K562 (cell line): Measurements from ENCODE around the gene ARSA. TPM values are rescaled to one million over a fixed set of nuclear protein-coding genes. Genes with fewer than 3 reads are reported as not detected.

Experiments used
- ATAC-seq: fragments of 200-7000 bp; cut with Tn5 transposase; 3 replicates; pipeline ENCODE4 v1.9.1; 2020; ENCODE audit warnings: moderate library complexity
- BruUV-seq: library from RNA; stranded (reverse); fragments of 400-500 nt; replicated peaks from 2 replicates; lab custom pipeline; 2021; lab: Mats Ljungman, UMichigan
- CTCF ChIA-PET: fragments of 300-600 bp; formaldehyde crosslinking; extraction: SDS; loops from one replicate; lab custom pipeline; 2021; ENCODE audit warnings: low intra/inter-chr PET ratio; lab: Yijun Ruan, JAX
- POLR2A ChIA-PET: fragments of 300-600, 350-650 bp; sonication (Branson Sonifier 250); formaldehyde crosslinking; extraction: SDS; loops from one replicate; lab custom pipeline; 2021; ENCODE audit warnings: antibody characterized with exemption, inconsistent platforms; lab: Yijun Ruan, JAX
- DNase-seq, 4 experiments: peaks; one replicate each; pipeline versions ENCODE4 v3.0.0 to v3.0.0-alpha.2; 2011 to 2018; ENCODE audit warnings: low spot score in 3 of 4, mixed read lengths in 3 of 4; ENCODE audit errors: extremely low read depth in 1 of 4
- FAIRE-seq: peaks from 2 replicates; lab custom pipeline; 2011; peaks lifted over from hg19 to GRCh38; lab: Jason Lieb, UNC
- H2AFZ ChIP-seq: 2 replicates; pipeline ENCODE4 v1.6.0; 2011; ENCODE audit warnings: low read depth, low read length, control low read depth, inconsistent platforms
- H3K27ac ChIP-seq: fragments of 200-600 bp; 3 replicates; pipeline ENCODE4 v1.8.0; 2011; ENCODE audit warnings: low read depth, mild to moderate bottlenecking, control low read depth, inconsistent platforms, low read length, moderate library complexity, mixed read lengths; ENCODE audit errors: extremely low read depth
- H3K27me3 ChIP-seq, 2 experiments: fragments of 300-600 bp in 1 of 2; 2 replicates in 1 of 2; 3 replicates in 1 of 2; pipeline versions ENCODE4 v1.6.0 to v1.8.0; 2011; ENCODE audit warnings: inconsistent platforms in 2 of 2, low read length in 2 of 2, mild to moderate bottlenecking in 1 of 2, mixed read lengths in 1 of 2, moderate library complexity in 1 of 2; ENCODE audit not compliant: control insufficient read depth in 2 of 2, insufficient read depth in 2 of 2
- H3K36me3 ChIP-seq: fragments of 300-600 bp; 3 replicates; pipeline ENCODE4 v1.8.0; 2011; ENCODE audit warnings: mild to moderate bottlenecking, low read length, inconsistent platforms; ENCODE audit not compliant: control insufficient read depth, insufficient read depth
- H3K4me1 ChIP-seq, 2 experiments: fragments of 200-600 bp in 1 of 2; replicated peaks in 1 of 2; 2 replicates in 1 of 2; 3 replicates in 1 of 2; pipeline versions ENCODE4 v1.5.1 to v1.8.0; 2011; ENCODE audit warnings: inconsistent platforms in 2 of 2, low read length in 2 of 2, mild to moderate bottlenecking in 1 of 2, mixed read lengths in 1 of 2, moderate library complexity in 1 of 2; ENCODE audit not compliant: control insufficient read depth in 2 of 2, insufficient read depth in 2 of 2
- H3K4me2 ChIP-seq: 2 replicates; pipeline ENCODE4 v1.6.1; 2011; ENCODE audit warnings: low read length, control low read depth, inconsistent platforms, mixed read lengths; ENCODE audit not compliant: insufficient read depth
- H3K4me3 ChIP-seq: fragments of 200-600 bp; sonication (generic), shearing (Covaris generic); 2 replicates; pipeline ENCODE4 v1.5.1; 2016; ENCODE audit warnings: control low read depth, inconsistent platforms
- H3K79me2 ChIP-seq: fragments of 200-600 bp; 3 replicates; pipeline ENCODE4 v1.8.0; 2011; ENCODE audit warnings: low read length, inconsistent platforms; ENCODE audit not compliant: control insufficient read depth, insufficient read depth
- H3K9ac ChIP-seq, 2 experiments: 2 replicates each; pipeline versions ENCODE4 v1.6.0 to v1.6.1; 2011; ENCODE audit warnings: low read depth in 2 of 2, low read length in 2 of 2, control low read depth in 1 of 2, inconsistent platforms in 1 of 2, mild to moderate bottlenecking in 1 of 2, mixed read lengths in 1 of 2; ENCODE audit not compliant: insufficient read depth in 1 of 2
- H3K9me1 ChIP-seq: one replicate; pipeline ENCODE4 v1.6.0; 2011; ENCODE audit warnings: inconsistent platforms, mild to moderate bottlenecking, low read length, moderate library complexity; ENCODE audit not compliant: control insufficient read depth, insufficient read depth
- H3K9me3 ChIP-seq: replicated peaks from 2 replicates; pipeline ENCODE4 v1.5.1; 2011; ENCODE audit warnings: low read depth, low read length, inconsistent platforms; ENCODE audit not compliant: control insufficient read depth, insufficient read depth
- H4K20me1 ChIP-seq: replicated peaks from 2 replicates; pipeline ENCODE4 v1.6.1; 2011; ENCODE audit warnings: low read length, inconsistent platforms, mixed read lengths; ENCODE audit not compliant: control insufficient read depth, insufficient read depth
- CBFB ChIP-seq: sonication (generic); formaldehyde crosslinking; IDR thresholded peaks from 2 replicates; pipeline ENCODE4 v1.4.0; 2020; ENCODE audit warnings: mild to moderate bottlenecking, missing genetic modification reagents
- CBX5 ChIP-seq: IDR thresholded peaks from 2 replicates; pipeline ENCODE4 v1.6.1; 2014; ENCODE audit warnings: low read depth, borderline replicate concordance
- DDX20 ChIP-seq: fragments of 450-650 bp; IDR thresholded peaks from 2 replicates; pipeline ENCODE4 v1.6.1; 2016; ENCODE audit warnings: missing genetic modification characterization, low read depth, mild to moderate bottlenecking, missing compliant biosample characterization, moderate library complexity
- HLTF ChIP-seq: fragments of 450-650 bp; IDR thresholded peaks from 2 replicates; pipeline ENCODE4 v1.6.1; 2016
- MEF2A ChIP-seq: IDR thresholded peaks from 2 replicates; pipeline ENCODE4 v1.6.1; 2011; ENCODE audit warnings: low read depth, mild to moderate bottlenecking, low read length, moderate library complexity; ENCODE audit not compliant: control insufficient read depth
- SAFB ChIP-seq: fragments of 200-400 bp; formaldehyde crosslinking; IDR thresholded peaks from 2 replicates; pipeline ENCODE4 v1.6.1; 2017; ENCODE audit warnings: low read depth, low read length, borderline replicate concordance
- TBL1XR1 ChIP-seq, 2 experiments: IDR thresholded peaks; 2 replicates each; pipeline ENCODE4 v1.6.1; 2012; ENCODE audit warnings: improper control_type of control experiment in 2 of 2, low read length in 2 of 2, mild to moderate bottlenecking in 1 of 2
- ZBTB17 ChIP-seq: fragments of 450-650 bp; formaldehyde crosslinking; IDR thresholded peaks from 2 replicates; pipeline ENCODE4 v1.4.0; 2020; ENCODE audit warnings: mild to moderate bottlenecking
- ZKSCAN8 ChIP-seq: fragments of 200-800 bp; sonication (Bioruptor generic); IDR thresholded peaks from 2 replicates; pipeline ENCODE4 v1.6.1; 2016; ENCODE audit warnings: missing genetic modification characterization, missing compliant biosample characterization
- WGBS: fragments of 100-300 bp; shearing (Covaris generic); methylation state at CpG from one replicate; pipeline ENCODE4 v1.1.6; 2016; ENCODE audit warnings: low coverage, mixed read lengths; ENCODE audit not compliant: insufficient coverage; ENCODE audit errors: missing lambda C conversion rate; 5-methylcytosine and 5-hydroxymethylcytosine counted together
- in situ Hi-C: fragments of 300-500 bp; cut with MboI; formaldehyde crosslinking; loops from 4 replicates; pipeline ENCODE4 v1.15.0; 2018; ENCODE audit warnings: inconsistent platforms, mixed read lengths
- intact Hi-C: fragments of 100-400 bp; cut with micrococcal nuclease; formaldehyde crosslinking; loops from 2 replicates; pipeline ENCODE4 v1.14.2; 2022
- polyA plus RNA-seq, 8 experiments: library from polyadenylated mRNA; depleted of rRNA in 4 of 8; stranded (reverse) in 5 of 8; unstranded in 3 of 8; fragments of >200 nt; fragmentation: Nextera tagmentation in 2 of 8; fragmentation: Illumina TruSeq in 1 of 8; extraction: Ambion mirVana in 2 of 8; extraction: Trizol in 1 of 8; gene quantifications; 2 replicates each; pipeline versions ENCODE4 v1.2.1 to v1.2.3, GENCODE V29; 2011 to 2014; ENCODE audit warnings: inconsistent platforms in 1 of 8, missing spikeins in 1 of 8
- total RNA-seq, 7 experiments: library from RNA; depleted of rRNA in 6 of 7; stranded (reverse); fragments of >200 nt in 6 of 7; fragmentation: Illumina TruSeq in 2 of 7; extraction: Trizol in 2 of 7; gene quantifications; 2 replicates each; pipeline versions ENCODE4 v1.2.1 to v1.2.3, GENCODE V29; 2011 to 2021; ENCODE audit warnings: low replicate concordance in 1 of 7
- TF ChIP-seq, protein P1 (sequence below): fragments of 450-650 bp; IDR thresholded peaks from 2 replicates; pipeline ENCODE4 v1.7.1; 2018; ENCODE audit warnings: mild to moderate bottlenecking, low read depth; ENCODE audit not compliant: partially characterized antibody
- TF ChIP-seq, protein P2 (sequence below): IDR thresholded peaks from 2 replicates; pipeline ENCODE4 v1.6.1; 2011; ENCODE audit warnings: borderline replicate concordance, low read depth, mild to moderate bottlenecking, moderate library complexity, low read length; ENCODE audit not compliant: insufficient read depth, poor library complexity, severe bottlenecking
- TF ChIP-seq, protein P3 (sequence below): fragments of 450-650 bp; IDR thresholded peaks from 2 replicates; pipeline ENCODE4 v1.6.1; 2016; ENCODE audit warnings: antibody characterized with exemption

ARSA gene
- total and polyA plus RNA-seq, 9 of the 15 experiments (the other 6 are each of a cell fraction or from before 2014, with no cell fraction given) = 0.32 to 10.9 (median 1.8) TPM; not detected in 1

DNA sequence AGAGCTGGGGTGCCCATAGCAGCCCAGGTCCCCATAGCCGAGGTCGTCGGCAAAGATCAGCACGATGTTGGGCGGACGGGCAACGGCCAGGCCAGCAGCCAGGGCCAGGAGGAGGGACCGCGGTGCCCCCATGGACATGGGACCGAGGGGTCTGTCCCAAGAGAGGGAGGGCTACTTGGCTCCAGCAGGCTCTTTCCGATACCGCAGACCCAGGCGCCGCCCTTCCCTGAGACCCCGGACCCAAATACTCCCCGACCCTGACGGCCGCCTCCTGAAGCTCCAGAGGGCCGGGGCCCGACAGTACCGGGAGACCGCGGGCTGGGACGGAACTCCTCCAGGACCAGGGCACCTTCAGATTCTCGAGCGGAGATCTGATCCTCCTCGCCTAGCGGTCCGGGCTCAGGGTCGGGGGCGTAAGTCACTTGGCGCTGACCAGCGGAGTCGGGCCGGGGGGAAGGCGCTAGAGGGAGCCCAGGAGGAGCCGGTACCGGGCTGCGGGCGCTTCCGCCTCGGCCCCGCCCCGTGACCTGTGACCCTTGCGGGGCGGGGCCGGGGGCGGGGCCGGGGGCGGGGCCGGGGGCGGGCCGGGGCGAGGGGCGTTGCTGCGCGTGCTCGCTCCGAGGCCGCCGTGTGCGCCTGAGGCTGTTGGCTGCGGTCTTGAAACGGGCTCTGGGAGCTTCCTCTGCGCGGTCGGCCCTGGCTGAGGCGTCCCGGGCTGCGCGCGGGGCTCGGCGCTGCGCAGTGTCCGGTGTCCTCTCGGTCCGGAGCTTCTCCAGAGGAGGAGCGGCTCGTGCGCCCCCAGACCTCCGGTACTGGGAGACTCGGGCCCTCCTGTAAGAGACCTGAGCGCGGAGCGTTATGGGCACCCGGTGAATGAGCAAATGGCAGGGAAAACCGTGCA lies at the start of gene ARSA (continued):
- TF ChIP-seq ZKSCAN8 (CRISPR knock-in tag) = no peak
- no peak for TF ChIP-seq CBFB (CRISPR knock-in tag)
- TF ChIP-seq, protein P1, sequence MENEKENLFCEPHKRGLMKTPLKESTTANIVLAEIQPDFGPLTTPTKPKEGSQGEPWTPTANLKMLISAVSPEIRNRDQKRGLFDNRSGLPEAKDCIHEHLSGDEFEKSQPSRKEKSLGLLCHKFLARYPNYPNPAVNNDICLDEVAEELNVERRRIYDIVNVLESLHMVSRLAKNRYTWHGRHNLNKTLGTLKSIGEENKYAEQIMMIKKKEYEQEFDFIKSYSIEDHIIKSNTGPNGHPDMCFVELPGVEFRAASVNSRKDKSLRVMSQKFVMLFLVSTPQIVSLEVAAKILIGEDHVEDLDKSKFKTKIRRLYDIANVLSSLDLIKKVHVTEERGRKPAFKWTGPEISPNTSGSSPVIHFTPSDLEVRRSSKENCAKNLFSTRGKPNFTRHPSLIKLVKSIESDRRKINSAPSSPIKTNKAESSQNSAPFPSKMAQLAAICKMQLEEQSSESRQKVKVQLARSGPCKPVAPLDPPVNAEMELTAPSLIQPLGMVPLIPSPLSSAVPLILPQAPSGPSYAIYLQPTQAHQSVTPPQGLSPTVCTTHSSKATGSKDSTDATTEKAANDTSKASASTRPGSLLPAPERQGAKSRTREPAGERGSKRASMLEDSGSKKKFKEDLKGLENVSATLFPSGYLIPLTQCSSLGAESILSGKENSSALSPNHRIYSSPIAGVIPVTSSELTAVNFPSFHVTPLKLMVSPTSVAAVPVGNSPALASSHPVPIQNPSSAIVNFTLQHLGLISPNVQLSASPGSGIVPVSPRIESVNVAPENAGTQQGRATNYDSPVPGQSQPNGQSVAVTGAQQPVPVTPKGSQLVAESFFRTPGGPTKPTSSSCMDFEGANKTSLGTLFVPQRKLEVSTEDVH = no peak

DNA sequence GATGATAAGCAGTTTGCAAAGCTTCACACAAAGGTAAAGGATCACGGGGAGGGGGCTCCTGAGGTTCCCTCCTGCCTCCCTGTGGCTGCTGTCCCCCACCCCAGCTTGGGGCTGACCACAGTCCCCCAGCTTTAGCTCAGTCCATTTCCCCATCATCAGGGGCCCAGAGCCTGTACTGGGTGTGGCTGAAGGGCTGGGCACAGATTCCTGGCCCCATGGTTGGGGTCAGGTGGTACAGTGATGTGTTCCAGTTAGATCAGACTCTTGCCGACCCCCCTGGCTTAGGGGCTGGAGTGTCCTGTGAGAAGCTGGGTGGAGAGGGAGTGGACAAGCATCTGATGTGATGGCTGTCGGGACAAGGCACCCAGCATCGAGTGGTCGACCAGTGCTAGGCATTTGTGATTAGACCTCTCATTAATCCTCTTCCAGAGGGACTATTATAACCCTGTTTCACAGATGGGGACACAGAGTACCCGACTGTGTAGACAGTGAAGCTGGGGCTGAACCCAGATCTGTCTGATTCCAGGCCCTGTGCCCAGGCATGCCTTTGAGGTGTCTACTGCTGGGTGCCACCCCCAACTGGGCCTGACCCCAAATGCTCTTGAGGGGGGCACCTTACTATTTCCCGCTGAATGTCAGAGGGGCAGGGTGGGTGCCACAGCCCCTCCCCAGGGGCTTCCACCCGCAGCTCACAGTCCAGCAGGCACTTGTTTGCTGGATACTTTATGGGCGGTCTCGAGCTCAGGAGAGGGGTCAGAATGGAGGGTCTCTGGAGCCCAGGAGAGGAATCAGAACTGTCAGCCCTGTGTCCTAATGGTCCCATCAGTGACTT lies 48.9 kb upstream of the ARSA start:
- no peaks in the 10 kb centered on the region for H3K79me2 ChIP-seq
- intact Hi-C loops (no loop called here), in situ Hi-C loops (no loop called here)
- H4K20me1 ChIP-seq = no peaks in the 10 kb centered on the region
- H3K9me3 ChIP-seq = no peaks in the 10 kb centered on the region
- DNase-seq = peak in 1 of 4 experiments; percentile 2
- H3K27me3 ChIP-seq = peaks cover 4 to 24% of the 10 kb centered on the region in 2 experiments; a peak in 4 of 5 replicates
- no peak overlapping the region for H3K4me3 ChIP-seq
- POLR2A ChIA-PET = interaction anchor here (1.1 kb wide), 1 partner anchor 77 kb away, joined by 3 read pairs; no protein-coding TSS in a partner anchor
- 4% methylated on average over 8 of the region's 10 CpGs for WGBS
- CTCF ChIA-PET = no interaction called here
- BruUV-seq = no TSS peak
- no peak for ATAC-seq
- no peaks in the 10 kb centered on the region for H3K9me1 ChIP-seq
- no peak for FAIRE-seq
- H3K36me3 ChIP-seq = no peaks in the 10 kb centered on the region
- H3K9ac ChIP-seq = no peak overlapping the region
- no peak overlapping the region for H3K27ac ChIP-seq
- H2AFZ ChIP-seq = no peak overlapping the region
- H3K4me1 ChIP-seq = peaks cover 0 to 21% of the 10 kb centered on the region in 2 experiments; a peak in 1 of 5 replicates
- no peak overlapping the region for H3K4me2 ChIP-seq
- TF ChIP-seq HLTF = no peak
- TF ChIP-seq, protein P2, sequence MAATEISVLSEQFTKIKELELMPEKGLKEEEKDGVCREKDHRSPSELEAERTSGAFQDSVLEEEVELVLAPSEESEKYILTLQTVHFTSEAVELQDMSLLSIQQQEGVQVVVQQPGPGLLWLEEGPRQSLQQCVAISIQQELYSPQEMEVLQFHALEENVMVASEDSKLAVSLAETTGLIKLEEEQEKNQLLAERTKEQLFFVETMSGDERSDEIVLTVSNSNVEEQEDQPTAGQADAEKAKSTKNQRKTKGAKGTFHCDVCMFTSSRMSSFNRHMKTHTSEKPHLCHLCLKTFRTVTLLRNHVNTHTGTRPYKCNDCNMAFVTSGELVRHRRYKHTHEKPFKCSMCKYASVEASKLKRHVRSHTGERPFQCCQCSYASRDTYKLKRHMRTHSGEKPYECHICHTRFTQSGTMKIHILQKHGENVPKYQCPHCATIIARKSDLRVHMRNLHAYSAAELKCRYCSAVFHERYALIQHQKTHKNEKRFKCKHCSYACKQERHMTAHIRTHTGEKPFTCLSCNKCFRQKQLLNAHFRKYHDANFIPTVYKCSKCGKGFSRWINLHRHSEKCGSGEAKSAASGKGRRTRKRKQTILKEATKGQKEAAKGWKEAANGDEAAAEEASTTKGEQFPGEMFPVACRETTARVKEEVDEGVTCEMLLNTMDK = no peak
- TF ChIP-seq TBL1XR1 (IDR thresholded peaks at IDR 0.05; ENCODE audit: low read length in 2 of 2) = no peak
- TF ChIP-seq CBX5 = no peak
- no peak for TF ChIP-seq DDX20
- no peak for TF ChIP-seq MEF2A
- no peak for TF ChIP-seq SAFB
- TF ChIP-seq, protein P3, sequence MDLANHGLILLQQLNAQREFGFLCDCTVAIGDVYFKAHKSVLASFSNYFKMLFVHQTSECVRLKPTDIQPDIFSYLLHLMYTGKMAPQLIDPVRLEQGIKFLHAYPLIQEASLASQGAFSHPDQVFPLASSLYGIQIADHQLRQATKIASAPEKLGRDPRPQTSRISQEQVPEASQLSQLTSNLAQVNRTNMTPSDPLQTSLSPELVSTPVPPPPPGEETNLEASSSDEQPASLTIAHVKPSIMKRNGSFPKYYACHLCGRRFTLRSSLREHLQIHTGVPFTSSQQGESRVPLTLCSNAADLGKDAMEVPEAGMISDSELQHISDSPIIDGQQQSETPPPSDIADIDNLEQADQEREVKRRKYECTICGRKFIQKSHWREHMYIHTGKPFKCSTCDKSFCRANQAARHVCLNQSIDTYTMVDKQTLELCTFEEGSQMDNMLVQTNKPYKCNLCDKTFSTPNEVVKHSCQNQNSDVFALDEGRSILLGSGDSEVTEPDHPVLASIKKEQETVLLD = no peak
- no peak for TF ChIP-seq ZBTB17 (CRISPR knock-in tag)
